Activated CD4-positive, alpha-beta T cell treated with anti-CD3 and anti-CD28 coated beads, Interleukin-2, amount 50 U/mL, for 24 hours (primary cell): ENCODE measurements around the gene CNTNAP2.

ENCODE experiments used
- DNase-seq, 2 donors: peaks; one replicate each; pipeline ENCODE4 v3.0.0-alpha.2; 2020; ENCODE audit warnings: low read depth in 1 of 2, low spot score in 1 of 2

Gene CNTNAP2

DNA sequence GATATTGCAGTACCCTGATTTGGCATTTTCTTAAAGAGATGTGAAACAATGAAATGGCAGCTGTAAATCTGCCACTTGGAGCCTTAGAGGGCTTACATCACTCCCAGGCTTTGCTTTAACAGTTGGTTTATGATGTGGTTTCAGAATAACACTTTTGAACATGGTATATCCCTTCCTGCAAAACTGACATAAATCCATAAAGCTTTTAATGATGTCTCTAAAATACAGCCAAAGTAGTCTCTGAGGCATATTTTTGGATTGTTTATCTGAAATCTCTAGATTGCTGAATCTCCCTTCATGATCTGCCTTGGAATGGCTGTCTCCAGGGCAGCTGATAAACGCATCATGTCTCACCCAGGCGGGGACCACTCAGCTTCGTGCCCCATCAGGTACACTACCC lies 2096.1 kb downstream of the CNTNAP2 start:
- no peak for DNase-seq

GRCh38 chr7:148214101-148214500 lies 2097.5 kb downstream of the CNTNAP2 start:
- no peak for DNase-seq

DNA sequence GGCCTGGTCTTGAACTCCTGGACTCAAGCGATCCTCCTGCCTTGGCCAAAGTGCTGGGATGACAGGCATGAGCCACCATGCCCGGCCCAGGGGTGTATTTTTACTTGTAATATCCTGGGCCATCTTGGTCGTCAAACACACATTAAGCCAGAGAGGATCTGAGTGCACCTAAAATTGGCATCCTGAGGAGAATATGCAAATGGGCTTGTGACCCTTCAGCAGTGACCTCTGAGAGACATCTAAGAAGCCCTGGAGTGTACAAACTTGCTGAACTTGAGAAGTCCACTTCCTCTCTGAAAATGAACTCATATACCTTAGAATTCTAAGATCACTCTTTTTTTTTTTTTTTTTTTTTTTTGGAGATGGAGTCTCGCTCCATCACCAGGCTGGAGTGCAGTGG lies 2102.0 kb downstream of the CNTNAP2 start:
- DNase-seq = no peak

DNA sequence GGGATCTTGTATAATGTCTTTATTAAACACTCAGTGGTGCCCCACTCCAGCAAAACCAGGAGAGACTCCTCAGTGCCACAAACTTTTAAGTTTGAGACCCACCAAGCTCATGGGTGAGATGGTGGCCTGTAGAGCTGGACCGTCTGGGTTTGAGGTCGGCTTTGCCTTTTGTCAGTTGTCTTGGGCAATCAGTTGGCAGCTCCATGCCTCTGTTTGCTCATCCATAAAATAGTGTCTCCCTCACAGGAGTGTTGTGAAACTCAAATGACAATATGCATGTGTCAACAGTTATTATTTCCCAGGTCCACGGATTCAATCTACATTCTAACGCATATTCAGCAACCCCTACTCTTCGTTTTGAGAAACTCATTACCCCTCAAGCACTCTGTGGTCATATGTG lies 2106.1 kb downstream of the CNTNAP2 start:
- DNase-seq = no peak

DNA sequence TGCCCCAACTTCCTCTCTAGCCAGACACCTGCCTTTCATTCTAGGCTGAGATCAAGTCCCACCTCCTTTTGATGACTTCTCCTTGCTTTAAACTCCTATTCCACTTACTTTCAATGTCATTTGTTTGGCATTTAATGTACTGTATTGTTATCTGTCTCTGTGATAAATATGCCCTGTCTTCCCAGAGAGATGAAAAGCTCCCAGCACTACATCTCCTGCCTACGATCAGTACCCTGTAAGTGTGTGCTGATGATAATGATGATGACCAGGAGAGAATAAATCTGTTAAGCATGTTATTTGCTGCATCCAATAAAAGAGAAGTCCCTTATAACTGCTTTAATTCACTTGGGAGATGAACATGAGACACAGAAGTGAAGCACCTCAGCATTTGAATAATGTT lies 2106.6 kb downstream of the CNTNAP2 start:
- no peak for DNase-seq

GRCh38 chr7:148223738-148224137 lies 2107.1 kb downstream of the CNTNAP2 start:
- no peak for DNase-seq

DNA sequence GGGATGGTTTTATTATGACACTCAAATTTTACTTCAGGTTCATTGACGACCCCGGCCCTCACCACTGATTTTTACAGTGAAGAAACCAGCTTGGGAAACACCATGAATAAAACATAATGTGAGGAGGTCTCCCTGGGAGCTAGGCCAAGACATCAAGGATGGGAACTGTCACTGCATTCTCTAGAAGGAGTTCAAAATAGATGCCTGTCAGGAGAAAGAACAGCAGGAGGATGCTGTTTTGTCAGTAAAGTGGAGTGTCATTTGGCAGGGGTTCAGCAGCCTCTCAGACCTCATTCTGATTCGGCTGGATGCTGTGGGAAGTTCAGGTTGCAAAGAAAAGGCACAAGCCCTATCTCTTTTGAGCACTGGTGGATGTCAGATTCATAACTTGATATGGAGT lies 2113.7 kb downstream of the CNTNAP2 start:
- DNase-seq = no peak

GRCh38 chr7:148230883-148231282 lies 2114.3 kb downstream of the CNTNAP2 start:
- no peak for DNase-seq

DNA sequence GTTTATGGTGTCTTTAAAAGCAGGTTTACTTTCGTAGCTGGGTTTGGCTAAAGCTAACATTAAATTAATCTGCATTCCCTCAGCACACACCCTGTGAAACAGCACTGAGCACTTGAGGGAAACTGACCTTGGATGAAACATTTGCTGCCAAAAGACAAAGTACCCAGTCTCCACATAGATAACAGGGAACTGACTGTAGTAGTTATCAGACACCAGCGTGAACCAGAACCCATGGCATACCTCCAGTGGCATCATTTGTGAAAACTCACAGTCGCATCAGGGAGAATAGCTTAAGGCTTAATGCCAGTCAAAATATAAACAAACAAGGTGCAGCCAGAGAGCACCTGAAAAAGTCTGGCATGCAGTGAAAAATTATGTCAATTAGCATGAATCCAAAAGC lies 2116.2 kb downstream of the CNTNAP2 start:
- DNase-seq = no peak

DNA sequence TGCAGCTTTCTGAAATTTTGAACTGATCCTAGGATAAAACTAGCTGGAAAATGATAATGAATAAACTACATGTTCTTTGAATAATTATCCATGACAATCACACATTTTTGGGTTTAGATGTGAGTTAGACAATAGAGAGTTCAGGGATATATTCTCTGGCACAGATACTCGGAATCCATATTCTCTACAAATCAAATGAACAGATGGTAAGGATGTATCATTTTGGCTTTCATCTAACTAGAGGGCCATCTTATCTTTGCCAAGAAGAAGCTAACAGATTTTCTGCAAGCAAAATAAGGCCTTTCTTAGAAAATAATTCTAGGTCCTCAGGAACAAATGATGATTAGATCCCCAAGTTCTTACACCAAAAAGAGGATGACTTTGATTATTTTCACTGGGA lies 2118.1 kb downstream of the CNTNAP2 start:
- DNase-seq = no peak

- no peak for DNase-seq
Measured at GRCh38 chr7:148238761-148239325, 2122.2 kb downstream of the CNTNAP2 start.

DNA sequence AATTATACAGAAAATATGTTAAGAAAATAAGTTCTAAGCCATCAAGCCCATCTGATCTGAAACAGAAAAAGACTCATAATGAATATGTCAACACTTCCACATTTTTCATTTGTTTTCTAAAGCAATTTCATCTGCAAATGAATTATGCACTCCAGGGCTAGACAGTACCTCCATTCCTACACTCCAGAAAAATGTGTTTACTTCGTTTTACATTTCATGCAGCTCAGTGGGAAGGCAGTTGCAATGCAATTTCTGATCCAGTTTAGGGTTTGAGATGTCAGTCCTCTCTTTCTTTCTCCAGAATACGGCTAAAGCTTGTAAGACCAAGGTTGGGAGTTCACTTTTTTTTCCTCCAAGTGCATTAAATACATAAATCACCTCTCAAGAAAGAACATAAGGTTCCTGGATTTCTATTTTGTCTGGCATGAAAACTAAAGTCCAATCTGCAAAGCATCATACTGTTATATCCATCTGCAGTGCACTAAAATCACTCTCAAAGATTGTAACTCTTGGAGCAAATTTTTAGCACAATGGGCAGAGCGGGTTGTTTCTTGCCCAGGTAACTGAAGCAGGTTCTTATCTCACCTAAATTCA lies 2125.2 kb downstream of the CNTNAP2 start:
- DNase-seq = no peak

- no peak for DNase-seq
Measured at GRCh38 chr7:148242294-148242821, 2125.8 kb downstream of the CNTNAP2 start.

DNA sequence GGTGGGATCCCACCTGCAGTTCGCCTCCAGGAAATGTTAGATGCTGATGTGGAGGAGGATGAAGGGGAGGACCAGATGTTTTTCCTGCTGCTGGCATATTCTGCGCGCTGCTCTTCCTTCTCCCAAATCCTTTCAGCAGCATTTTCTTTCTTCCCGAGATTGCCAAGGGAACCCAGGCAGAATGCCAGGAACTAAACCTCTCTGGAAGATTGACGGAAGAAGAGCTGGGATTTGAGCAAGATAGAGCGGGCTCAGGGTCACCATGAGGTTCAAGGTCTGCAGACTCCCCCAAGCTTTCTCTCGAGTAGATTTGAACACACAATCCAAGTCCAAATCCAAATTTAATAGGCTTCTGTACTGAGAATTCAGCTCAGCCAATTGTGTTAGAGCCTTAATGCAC lies 2128.8 kb downstream of the CNTNAP2 start:
- no peak for DNase-seq

DNA sequence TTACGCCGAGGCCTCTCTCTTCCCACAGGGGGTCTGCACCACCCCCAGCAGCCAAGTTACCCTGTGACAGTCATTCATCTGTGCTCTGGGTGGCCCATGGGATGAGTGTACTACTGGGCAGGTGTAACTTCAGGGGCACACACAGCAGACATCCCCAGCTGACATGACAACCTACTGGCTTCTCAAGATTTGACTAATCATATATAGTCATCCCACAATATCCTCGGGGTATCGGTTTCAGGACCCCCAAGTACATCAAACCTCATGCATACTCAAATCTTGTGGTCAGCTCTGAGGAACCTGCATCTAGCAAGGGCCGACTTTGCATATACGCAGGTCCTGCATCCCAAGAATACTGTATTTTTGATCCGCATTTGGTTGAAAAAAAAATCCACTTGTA lies 2137.0 kb downstream of the CNTNAP2 start:
- DNase-seq = no peak

DNA sequence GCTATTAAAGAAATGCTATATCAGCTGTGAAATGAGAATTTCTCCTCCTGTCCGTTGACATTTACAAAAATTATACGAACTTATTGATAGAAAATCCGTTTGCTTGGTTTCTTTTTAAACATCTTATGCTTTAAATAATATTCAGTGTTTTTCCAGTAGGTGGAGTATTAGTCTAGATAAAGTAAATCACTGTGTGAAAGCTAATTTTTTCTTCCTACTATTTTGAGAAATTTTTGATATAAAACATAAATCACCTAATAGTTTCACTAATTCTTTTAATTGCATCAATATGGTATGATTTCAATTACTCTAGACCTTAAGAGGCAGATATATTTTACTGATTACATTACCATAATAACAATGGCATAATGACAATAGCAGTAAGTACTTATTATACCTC lies 2138.7 kb downstream of the CNTNAP2 start:
- DNase-seq = no peak

GRCh38 chr7:148256433-148256832 lies 2139.8 kb downstream of the CNTNAP2 start:
- no peak for DNase-seq

DNA sequence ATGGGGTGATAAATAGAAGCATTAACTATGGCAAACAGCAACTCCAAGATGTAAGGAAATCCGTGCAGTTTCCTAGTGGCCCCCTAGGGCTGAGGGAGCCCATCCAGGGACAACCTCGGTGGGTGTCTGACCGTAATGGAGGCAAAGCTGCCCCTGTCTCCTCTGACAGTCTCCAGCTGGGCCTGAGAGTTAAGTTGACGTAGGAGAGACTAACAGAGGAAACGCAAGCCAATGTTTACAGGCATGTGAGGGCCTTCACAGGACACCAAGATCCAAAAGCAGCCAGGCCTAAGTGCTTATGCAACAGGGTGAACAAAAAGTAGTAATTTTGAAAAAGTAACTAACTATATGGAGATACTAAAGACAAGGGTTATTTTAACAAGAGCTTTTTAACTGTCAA lies 2144.0 kb downstream of the CNTNAP2 start:
- no peak for DNase-seq

GRCh38 chr7:148261523-148261922 lies 2144.9 kb downstream of the CNTNAP2 start:
- no peak for DNase-seq

GRCh38 chr7:148261996-148262688 lies 2145.5 kb downstream of the CNTNAP2 start:
- DNase-seq = no peak

DNA sequence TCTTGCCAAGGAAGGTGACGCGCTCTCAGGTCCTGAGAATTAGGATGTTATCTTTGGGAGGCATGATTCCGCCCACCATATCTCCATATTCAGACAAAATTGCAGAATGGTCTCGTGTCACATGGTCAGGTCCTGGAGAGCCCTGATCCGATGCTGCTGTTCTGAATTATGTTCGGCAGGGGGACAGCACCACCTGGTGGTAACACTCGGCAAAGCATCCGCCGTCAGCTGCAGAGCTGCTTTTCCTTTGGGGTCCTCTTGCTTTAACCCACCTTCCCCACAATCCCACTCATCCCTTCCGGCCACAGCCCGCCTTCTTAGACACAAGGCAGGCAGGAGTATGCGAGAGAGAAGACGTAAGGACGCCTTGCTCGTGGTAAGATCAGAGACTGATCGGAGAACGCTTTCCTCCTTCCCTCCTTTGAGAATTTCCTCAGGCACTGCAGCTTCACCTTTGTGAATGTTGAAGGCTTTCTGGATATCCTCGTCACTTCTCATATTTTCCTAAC lies 2146.2 kb downstream of the CNTNAP2 start:
- DNase-seq = peak; percentile 43 to 58

- no peak for DNase-seq
Measured at GRCh38 chr7:148264933-148265557, 2148.4 kb downstream of the CNTNAP2 start.
